K562 (cell line): Measurements from ENCODE around the gene CABP4. TPM values are rescaled to one million over a fixed set of nuclear protein-coding genes. Genes with fewer than 3 reads are reported as not detected.

Source experiments
- ARID4B ChIP-seq: sonication (generic); formaldehyde crosslinking; IDR thresholded peaks from 2 replicates; pipeline ENCODE4 v1.8.0; 2022; ENCODE audit warnings: mild to moderate bottlenecking, missing genetic modification reagents
- CBX5 ChIP-seq: IDR thresholded peaks from 2 replicates; pipeline ENCODE4 v1.6.1; 2014; ENCODE audit warnings: low read depth, borderline replicate concordance
- CHAMP1 ChIP-seq: fragments of 450-650 bp; IDR thresholded peaks from 2 replicates; pipeline ENCODE4 v1.6.1; 2016; ENCODE audit warnings: mild to moderate bottlenecking
- HNRNPL ChIP-seq: fragments of 200-400 bp; formaldehyde crosslinking; IDR thresholded peaks from 2 replicates; pipeline ENCODE4 v1.6.1; 2017; ENCODE audit warnings: low read depth, mild to moderate bottlenecking, low read length
- NFIX ChIP-seq: fragments of 250-450 bp; sonication (Bioruptor Pico); IDR thresholded peaks from 2 replicates; pipeline ENCODE4 v1.4.0; 2020; ENCODE audit warnings: low read depth, mild to moderate bottlenecking, moderate library complexity
- POLR2B ChIP-seq: fragments of 450-650 bp; IDR thresholded peaks from 2 replicates; pipeline ENCODE4 v1.6.1; 2018; ENCODE audit warnings: low read depth; ENCODE audit not compliant: partially characterized antibody
- RNF2 ChIP-seq: sonication (generic); IDR thresholded peaks from 2 replicates; pipeline ENCODE4 v1.6.1; 2016
- SLC30A9 ChIP-seq: fragments of 250-450 bp; sonication (Bioruptor Pico); IDR thresholded peaks from 2 replicates; pipeline ENCODE4 v1.8.0; 2022; ENCODE audit warnings: mild to moderate bottlenecking, moderate library complexity
- SREBF2 ChIP-seq: sonication (generic); formaldehyde crosslinking; IDR thresholded peaks from 2 replicates; pipeline ENCODE4 v1.4.0; 2020; ENCODE audit warnings: mild to moderate bottlenecking, missing genetic modification reagents
- TAF1 ChIP-seq: IDR thresholded peaks from 2 replicates; pipeline ENCODE4 v1.6.1; 2011; ENCODE audit warnings: mild to moderate bottlenecking, low read length, moderate library complexity; ENCODE audit not compliant: insufficient read depth, control insufficient read depth, severe bottlenecking; ENCODE audit errors: extremely low read depth
- ZHX1 ChIP-seq: fragments of 150-350 bp; conservative IDR thresholded peaks from 2 replicates; pipeline ENCODE4 v1.6.1; 2014; ENCODE audit warnings: low read length
- ZNF384 ChIP-seq: IDR thresholded peaks from 2 replicates; pipeline ENCODE4 v1.6.1; 2012; ENCODE audit warnings: low read depth, low read length, improper control_type of control experiment
- ZNF780A ChIP-seq: fragments of 250-450 bp; sonication (Bioruptor Pico); IDR thresholded peaks from 2 replicates; pipeline ENCODE4 v1.5.0; 2021; ENCODE audit warnings: mild to moderate bottlenecking
- polyA plus RNA-seq, 8 experiments: library from polyadenylated mRNA; depleted of rRNA in 4 of 8; stranded (reverse) in 5 of 8; unstranded in 3 of 8; fragments of >200 nt; fragmentation: Nextera tagmentation in 2 of 8; fragmentation: Illumina TruSeq in 1 of 8; extraction: Ambion mirVana in 2 of 8; extraction: Trizol in 1 of 8; gene quantifications; 2 replicates each; pipeline versions ENCODE4 v1.2.1 to v1.2.3, GENCODE V29; 2011 to 2014; ENCODE audit warnings: inconsistent platforms in 1 of 8, missing spikeins in 1 of 8
- total RNA-seq, 7 experiments: library from RNA; depleted of rRNA in 6 of 7; stranded (reverse); fragments of >200 nt in 6 of 7; fragmentation: Illumina TruSeq in 2 of 7; extraction: Trizol in 2 of 7; gene quantifications; 2 replicates each; pipeline versions ENCODE4 v1.2.1 to v1.2.3, GENCODE V29; 2011 to 2021; ENCODE audit warnings: low replicate concordance in 1 of 7

CABP4 gene
- total and polyA plus RNA-seq, 9 of the 15 experiments (the other 6 are each of a cell fraction or from before 2014, with no cell fraction given): 0.11 TPM; not detected in 8

GRCh38 chr11:67468759-67469507, 13.8 kb downstream of the CABP4 start, which contains the start of gene TMEM134 (continued):
- peak; percentile 90 for TF ChIP-seq ARID4B (CRISPR knock-in tag)
- 0 out of 2 replicates have a peak, but pooled peaks have one; percentile 17 for TF ChIP-seq ZNF780A (CRISPR knock-in tag)
- 0 out of 2 replicates have a peak, but pooled peaks have one; percentile 69 for TF ChIP-seq ZHX1
- TF ChIP-seq RNF2: 0 out of 2 replicates have a peak, but pooled peaks have one; percentile 18
- no peak for TF ChIP-seq SREBF2
- peak; percentile 61 for TF ChIP-seq POLR2B
- TF ChIP-seq TAF1: peak; percentile 77
- peak; percentile 27; the same call in 1 of the 2 replicates for TF ChIP-seq ZNF384
- TF ChIP-seq CHAMP1: no peak
- TF ChIP-seq CBX5: no peak
- no peak for TF ChIP-seq NFIX (CRISPR knock-in tag)
- TF ChIP-seq SLC30A9 (CRISPR knock-in tag): no peak
- TF ChIP-seq HNRNPL: peak; percentile 48; the same call in 1 of the 2 replicates
